CD4-positive, alpha-beta T cell (primary cell): Measurements from ENCODE around the gene CYGB. TPM values are rescaled to one million over a fixed set of nuclear protein-coding genes. Genes with fewer than 3 reads are reported as not detected.

Experiments used
- ATAC-seq: fragments of 200-7000 bp; cut with Tn5 transposase; one replicate; pipeline ENCODE4 v1.10.0; 2022; ENCODE audit warnings: mild to moderate bottlenecking; ENCODE audit not compliant: poor library complexity
- CTCF ChIA-PET: fragments of 350-600 bp; sonication (Branson Sonifier 250); formaldehyde crosslinking; loops from one replicate; lab custom pipeline; 2021; ENCODE audit warnings: antibody characterized with exemption, inconsistent platforms; lab: Charles Lee
- POLR2A ChIA-PET: fragments of 350-600 bp; sonication (Branson Sonifier 250); formaldehyde crosslinking; loops from one replicate; lab custom pipeline; 2021; ENCODE audit warnings: antibody characterized with exemption, inconsistent platforms; lab: Charles Lee
- DNase-seq, 14 experiments: peaks; one replicate each; pipeline ENCODE4 v3.0.0-alpha.2; 2013 to 2020; ENCODE audit warnings: mixed read lengths in 2 of 14
- H3K27ac ChIP-seq, 2 donors: one replicate each; pipeline versions ENCODE4 v1.5.1 to v1.7.0; 2013; ENCODE audit warnings: low read length in 2 of 2, low read depth in 1 of 2, mild to moderate bottlenecking in 1 of 2
- H3K27me3 ChIP-seq, 2 experiments: 1 replicate in 1 of 2; 2 replicates in 1 of 2; pipeline versions ENCODE4 v1.6.1 to v1.7.0; 2013; ENCODE audit warnings: low read length in 2 of 2, control low read depth in 1 of 2, mild to moderate bottlenecking in 1 of 2, moderate library complexity in 1 of 2; ENCODE audit not compliant: insufficient read depth in 2 of 2, control insufficient read depth in 1 of 2
- H3K36me3 ChIP-seq: one replicate; pipeline ENCODE4 v1.6.1; 2013; ENCODE audit warnings: low read length, control low read depth; ENCODE audit not compliant: insufficient read depth
- H3K4me1 ChIP-seq: one replicate; pipeline ENCODE4 v1.6.1; 2013; ENCODE audit warnings: low read length, control low read depth; ENCODE audit not compliant: insufficient read depth
- H3K4me3 ChIP-seq: one replicate; pipeline ENCODE4 v1.5.1; 2013; ENCODE audit warnings: mild to moderate bottlenecking, low read length, moderate library complexity
- H3K9me3 ChIP-seq, 2 experiments: 1 replicate in 1 of 2; 2 replicates in 1 of 2; pipeline versions ENCODE4 v1.6.1 to v1.7.0; 2013; ENCODE audit warnings: low read length in 2 of 2, mild to moderate bottlenecking in 2 of 2, control low read depth in 1 of 2, moderate library complexity in 1 of 2; ENCODE audit not compliant: control insufficient read depth in 1 of 2, insufficient read depth in 1 of 2
- H3K27ac Mint-ChIP-seq: one replicate; pipeline ENCODE4 v1.8.0; 2020; ENCODE audit warnings: mixed read lengths
- H3K27me3 Mint-ChIP-seq: one replicate; pipeline ENCODE4 v1.8.0; 2021; ENCODE audit warnings: mixed read lengths
- H3K36me3 Mint-ChIP-seq: one replicate; pipeline ENCODE4 v1.8.0; 2021; ENCODE audit warnings: low read depth, mixed read lengths
- H3K4me1 Mint-ChIP-seq: one replicate; pipeline ENCODE4 v1.8.0; 2021; ENCODE audit warnings: low read depth, mixed read lengths
- H3K4me3 Mint-ChIP-seq: one replicate; pipeline ENCODE4 v1.8.0; 2020; ENCODE audit warnings: mild to moderate bottlenecking, mixed read lengths
- H3K9me3 Mint-ChIP-seq: one replicate; pipeline ENCODE4 v1.8.0; 2020; ENCODE audit warnings: mixed read lengths
- CTCF ChIP-seq: fragments of 200-600 bp; IDR thresholded peaks from one replicate; pipeline ENCODE4 v1.8.0; 2022; ENCODE audit warnings: antibody characterized with exemption, mild to moderate bottlenecking
- intact Hi-C, 2 experiments: fragments of 100-400 bp; cut with DNase I in 1 of 2; cut with micrococcal nuclease in 1 of 2; formaldehyde crosslinking; loops; one replicate each; pipeline versions ENCODE4 v1.15.1 to v1.9.0; 2023 to 2025; cut with DNase I, micrococcal nuclease
- total RNA-seq, 174 experiments: library from RNA in 2 of 174; stranded (reverse) in 2 of 174; gene quantifications; one replicate each; pipeline ENCODE4 v1.2.3 and lab custom pipeline; 2021 to 2026

CYGB gene
- total RNA-seq, 2 experiments from 2014 or later, result not detected

- H3K4me3 Mint-ChIP-seq, result no peak overlapping the region
- peaks cover 23% of the 10 kb centered on the region for H3K36me3 Mint-ChIP-seq
- H3K4me1 ChIP-seq, result peaks cover 25% of the 10 kb centered on the region
- TF ChIP-seq CTCF, result no peak
- ChIA-PET POLR2A (no interaction called here), CTCF (interaction anchor here (0.8 kb wide), 1 partner anchor 31 kb away, joined by 3 read pairs; no protein-coding TSS in a partner anchor)
- no peaks in the 10 kb centered on the region for H3K36me3 ChIP-seq
- peaks cover 30% of the 10 kb centered on the region for H3K4me1 Mint-ChIP-seq
- H3K27ac ChIP-seq, result no peak overlapping the region
- H3K27ac Mint-ChIP-seq, result no peak overlapping the region
- no peaks in the 10 kb centered on the region for H3K9me3 Mint-ChIP-seq
- intact Hi-C loops, result no loop called here
- H3K9me3 ChIP-seq, result no peaks in the 10 kb centered on the region
- ATAC-seq (no peak), DNase-seq (no peak)
- H3K27me3 ChIP-seq, result no peaks in the 10 kb centered on the region
- no peaks in the 10 kb centered on the region for H3K27me3 Mint-ChIP-seq
- H3K4me3 ChIP-seq, result no peak overlapping the region
Observed at GRCh38 chr17:76554131-76554530, 16.6 kb upstream of the CYGB start.

DNA sequence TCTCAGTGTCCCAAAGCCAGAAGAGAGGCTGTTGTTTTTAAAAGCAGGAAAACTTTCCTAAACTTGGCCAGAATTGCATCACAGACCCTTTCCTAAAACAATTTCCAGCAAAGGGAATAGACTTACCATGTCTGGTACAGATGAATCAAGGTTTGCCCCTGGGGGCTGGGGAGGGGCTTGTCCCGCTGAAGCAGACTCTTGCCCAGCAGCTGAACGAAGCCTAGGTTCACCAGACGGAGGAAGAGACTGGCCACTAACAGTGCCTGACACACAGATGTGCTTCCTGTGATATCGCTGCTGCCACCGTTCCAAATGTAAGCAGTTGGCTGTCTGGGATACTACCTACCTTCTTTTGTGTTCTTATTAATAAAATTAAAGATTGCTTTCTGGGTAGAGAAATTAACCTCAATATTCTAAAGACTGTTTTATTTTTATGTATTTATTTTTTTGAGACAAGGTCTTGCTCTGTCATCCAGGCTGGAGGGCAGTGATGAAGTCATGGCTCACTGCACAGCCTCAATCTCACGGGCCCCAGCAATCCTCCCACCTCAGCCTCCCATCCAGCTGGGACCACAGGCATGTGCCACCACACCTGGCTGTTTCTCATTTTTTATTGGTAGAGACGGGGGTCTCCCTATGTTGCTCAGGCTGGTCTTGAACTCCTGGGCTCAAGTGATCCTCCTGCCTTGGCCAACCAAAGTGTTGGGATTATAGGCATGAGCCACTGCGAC is 15.8 kb upstream of the CYGB start:
- Mint-ChIP-seq H3K4me1 (peaks cover 22% of the 10 kb centered on the region), H3K36me3 (peaks cover 16% of the 10 kb centered on the region), H3K4me3 (no peak overlapping the region), H3K27ac (no peak overlapping the region), H3K27me3 (no peaks in the 10 kb centered on the region), H3K9me3 (no peaks in the 10 kb centered on the region)
- Histone ChIP-seq H3K27ac (no peak overlapping the region), H3K4me1 (peaks cover 17% of the 10 kb centered on the region), H3K4me3 (no peak overlapping the region), H3K27me3 (no peaks in the 10 kb centered on the region), H3K9me3 (no peaks in the 10 kb centered on the region), H3K36me3 (no peaks in the 10 kb centered on the region)
- POLR2A ChIA-PET, result no interaction called here
- TF ChIP-seq CTCF, result no peak
- CTCF ChIA-PET, result interaction anchor here (0.8 kb wide), 1 partner anchor 30 kb away, joined by 3 read pairs; no protein-coding TSS in a partner anchor
- DNase-seq, result no peak
- intact Hi-C loops, result no loop called here
- ATAC-seq, result no peak

DNA sequence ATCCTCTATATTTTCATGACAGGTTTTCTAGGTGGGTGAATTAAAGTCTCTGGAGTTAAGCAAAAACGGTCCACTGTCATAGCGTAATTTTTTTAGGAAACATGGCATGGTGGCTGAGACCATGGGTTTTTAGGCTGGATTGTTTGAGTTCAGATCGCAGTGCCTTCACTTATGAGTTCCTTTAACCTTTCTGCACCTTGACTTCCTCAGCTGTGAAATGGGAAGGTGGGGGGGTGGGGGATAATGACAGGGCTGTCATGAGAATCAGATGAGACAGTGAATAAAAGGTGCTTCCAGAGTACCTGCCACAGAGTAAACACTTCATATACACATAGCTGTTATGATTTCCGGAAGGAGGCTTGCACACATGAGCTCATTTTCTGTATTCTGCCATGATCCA is 14.2 kb upstream of the CYGB start:
- Histone ChIP-seq H3K4me1 (peaks cover 11% of the 10 kb centered on the region), H3K27ac (no peak overlapping the region), H3K4me3 (no peak overlapping the region), H3K27me3 (no peaks in the 10 kb centered on the region), H3K9me3 (no peaks in the 10 kb centered on the region), H3K36me3 (no peaks in the 10 kb centered on the region)
- TF ChIP-seq CTCF, result no peak
- DNase-seq (no peak), ATAC-seq (no peak)
- POLR2A ChIA-PET, result interaction anchor here (1.2 kb wide), 1 partner anchor 120 kb away, joined by 3 read pairs; no protein-coding TSS in a partner anchor
- H3K27me3 Mint-ChIP-seq, result no peaks in the 10 kb centered on the region
- H3K4me1 Mint-ChIP-seq, result peaks cover 5% of the 10 kb centered on the region
- intact Hi-C loops, result no loop called here
- H3K36me3 Mint-ChIP-seq, result no peaks in the 10 kb centered on the region
- CTCF ChIA-PET, result interaction anchor here (1.0 to 1.2 kb wide), 3 partner anchors 12 to 130 kb away, joined by 3 to 5 read pairs (median 3); partner anchors contain the start of gene PRCD
- no peak overlapping the region for H3K27ac Mint-ChIP-seq
- H3K4me3 Mint-ChIP-seq, result no peak overlapping the region
- no peaks in the 10 kb centered on the region for H3K9me3 Mint-ChIP-seq
